Naive thymus-derived CD4-positive, alpha-beta T cell (primary cell): ENCODE data around the gene KLC1. TPM values are rescaled to one million over a fixed set of nuclear protein-coding genes. Genes with fewer than 3 reads are reported as not detected.
A peak's percentile ranks its signal among the peaks of the same experiment; 100 is the strongest.

Source experiments
- ATAC-seq: fragments of 150-1000 bp; cut with Tn5 transposase; 2 replicates; pipeline ENCODE4 v1.10.0; 2021; ENCODE audit warnings: mild to moderate bottlenecking, moderate library complexity
- CTCF ChIA-PET: fragments of 350-600 bp; sonication (Branson Sonifier 250); formaldehyde crosslinking; loops from one replicate; lab custom pipeline; 2021; ENCODE audit warnings: antibody characterized with exemption; lab: Charles Lee
- POLR2A ChIA-PET: fragments of 350-600 bp; sonication (Branson Sonifier 250); formaldehyde crosslinking; loops from one replicate; lab custom pipeline; 2021; ENCODE audit warnings: antibody characterized with exemption, inconsistent platforms; lab: Charles Lee
- DNase-seq, 9 donors: peaks; one replicate each; pipeline versions ENCODE4 v3.0.0 to v3.0.0-alpha.2; 2020 to 2022; ENCODE audit warnings: mixed read lengths in 1 of 9
- H3K27ac ChIP-seq: one replicate; pipeline ENCODE4 v1.7.0; 2013; ENCODE audit warnings: mild to moderate bottlenecking, low read depth, low read length, moderate library complexity
- H3K27me3 ChIP-seq, 2 donors: one replicate each; pipeline ENCODE4 v1.7.0; 2013; ENCODE audit warnings: low read length in 2 of 2, mild to moderate bottlenecking in 2 of 2, moderate library complexity in 2 of 2; ENCODE audit not compliant: control insufficient read depth in 2 of 2, insufficient read depth in 2 of 2
- H3K36me3 ChIP-seq, 3 experiments: 1 replicate in 2 of 3; 2 replicates in 1 of 3; pipeline ENCODE4 v1.7.0; 2013; ENCODE audit warnings: low read length in 3 of 3, mild to moderate bottlenecking in 3 of 3, moderate library complexity in 1 of 3; ENCODE audit not compliant: insufficient read depth in 3 of 3, control insufficient read depth in 2 of 3
- H3K4me1 ChIP-seq, 2 donors: one replicate each; pipeline ENCODE4 v1.7.0; 2013; ENCODE audit warnings: low read length in 2 of 2, mild to moderate bottlenecking in 2 of 2, moderate library complexity in 1 of 2; ENCODE audit not compliant: control insufficient read depth in 2 of 2, insufficient read depth in 2 of 2
- H3K4me3 ChIP-seq: 2 replicates; pipeline ENCODE4 v1.7.0; 2013; ENCODE audit warnings: mild to moderate bottlenecking, low read length
- H3K9me3 ChIP-seq, 3 experiments: 1 replicate in 2 of 3; 2 replicates in 1 of 3; pipeline ENCODE4 v1.7.0; 2013; ENCODE audit warnings: low read length in 3 of 3; ENCODE audit not compliant: control insufficient read depth in 2 of 3
- H3K27ac Mint-ChIP-seq, 9 donors: one replicate each; pipeline ENCODE4 v1.8.0; 2020 to 2022; ENCODE audit warnings: mixed read lengths in 9 of 9, mild to moderate bottlenecking in 8 of 9, moderate library complexity in 5 of 9, inconsistent platforms in 2 of 9
- H3K27me3 Mint-ChIP-seq, 5 donors: one replicate each; pipeline ENCODE4 v1.8.0; 2021 to 2022; ENCODE audit warnings: mixed read lengths in 5 of 5, mild to moderate bottlenecking in 1 of 5
- H3K36me3 Mint-ChIP-seq, 5 donors: one replicate each; pipeline ENCODE4 v1.8.0; 2020 to 2022; ENCODE audit warnings: mixed read lengths in 5 of 5, mild to moderate bottlenecking in 3 of 5, inconsistent platforms in 1 of 5
- H3K4me1 Mint-ChIP-seq, 7 donors: one replicate each; pipeline ENCODE4 v1.8.0; 2020 to 2022; ENCODE audit warnings: mixed read lengths in 7 of 7, mild to moderate bottlenecking in 3 of 7, inconsistent platforms in 1 of 7
- H3K4me3 Mint-ChIP-seq, 10 donors: one replicate each; pipeline ENCODE4 v1.8.0; 2020 to 2022; ENCODE audit warnings: mild to moderate bottlenecking in 10 of 10, mixed read lengths in 10 of 10, moderate library complexity in 6 of 10, inconsistent platforms in 2 of 10
- H3K9me3 Mint-ChIP-seq, 11 donors: one replicate each; pipeline ENCODE4 v1.8.0; 2020 to 2022; ENCODE audit warnings: mixed read lengths in 11 of 11, mild to moderate bottlenecking in 4 of 11, inconsistent platforms in 1 of 11, moderate library complexity in 1 of 11
- intact Hi-C, 2 donors: fragments of 100-400 bp; cut with micrococcal nuclease; formaldehyde crosslinking; loops; one replicate each; pipeline ENCODE4 v1.15.1; 2023
- polyA plus RNA-seq, 2 donors: library from polyadenylated mRNA; unstranded; fragments of 300-500 nt; fragmentation: Illumina TruSeq; gene quantifications; one replicate each; pipeline ENCODE4 v1.2.3, GENCODE V29; 2021
- total RNA-seq, 6 experiments: library from RNA in 5 of 6; stranded (reverse) in 5 of 6; gene quantifications; 1 replicate in 5 of 6; 2 replicates in 1 of 6; pipeline ENCODE4 v1.2.3 and lab custom pipeline; 2021 to 2026

KLC1 gene
- total and polyA plus RNA-seq, 7 experiments from 2014 or later: 65.5 to 268 (median 161) TPM

DNA sequence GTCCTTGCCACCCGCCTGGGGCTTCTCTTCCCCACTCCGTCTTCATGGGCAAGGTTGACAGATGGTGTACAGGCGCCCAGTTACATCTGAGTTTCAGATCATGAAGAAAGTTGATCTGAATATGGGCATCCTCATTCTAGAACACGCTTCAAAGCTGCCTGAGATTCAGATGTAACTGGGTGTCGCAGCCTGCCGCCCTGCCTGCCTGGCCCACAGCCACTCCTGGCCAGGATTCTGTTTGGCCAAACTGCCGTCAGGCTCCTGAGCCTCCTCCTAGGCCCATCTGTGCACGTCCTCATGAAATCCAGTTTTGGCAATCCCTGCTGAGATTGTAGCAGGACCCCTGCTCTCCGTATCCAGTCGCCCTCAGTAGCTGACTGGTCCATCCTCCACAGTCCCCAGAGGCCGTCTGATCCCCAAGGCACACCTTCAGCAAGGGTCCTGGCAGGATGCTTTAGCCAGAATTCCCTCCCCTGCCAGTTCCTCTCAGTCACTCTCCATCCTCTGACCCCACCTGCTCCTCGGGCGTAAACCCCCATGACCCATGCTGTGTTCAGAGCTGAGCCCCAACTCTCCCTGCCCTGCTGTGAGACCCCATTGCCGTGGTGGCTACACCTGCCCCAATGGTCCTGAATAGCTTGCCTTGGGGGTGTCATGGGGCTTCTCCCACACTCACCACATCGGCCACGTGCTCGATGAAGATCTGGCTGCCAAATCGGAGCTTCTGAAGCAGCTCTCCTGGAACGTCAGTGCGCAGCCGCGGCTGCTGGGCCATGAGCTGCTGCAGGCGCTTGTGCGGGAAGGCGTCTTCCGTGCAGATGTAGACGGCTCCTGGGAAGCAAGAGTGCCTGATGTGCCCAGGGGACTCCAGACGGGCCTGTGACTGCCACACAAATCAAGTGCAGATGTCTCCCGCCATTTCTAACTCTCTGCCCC, 73.8 kb downstream of the KLC1 start:
- peak overlapping the region in 4 of 9 donors; percentile 23 to 61 (median 34) for H3K27ac Mint-ChIP-seq
- CTCF ChIA-PET: no interaction called here
- H3K36me3 ChIP-seq: peaks cover 0 to 78% (median 0%) of the 10 kb centered on the region in 3 experiments

DNA sequence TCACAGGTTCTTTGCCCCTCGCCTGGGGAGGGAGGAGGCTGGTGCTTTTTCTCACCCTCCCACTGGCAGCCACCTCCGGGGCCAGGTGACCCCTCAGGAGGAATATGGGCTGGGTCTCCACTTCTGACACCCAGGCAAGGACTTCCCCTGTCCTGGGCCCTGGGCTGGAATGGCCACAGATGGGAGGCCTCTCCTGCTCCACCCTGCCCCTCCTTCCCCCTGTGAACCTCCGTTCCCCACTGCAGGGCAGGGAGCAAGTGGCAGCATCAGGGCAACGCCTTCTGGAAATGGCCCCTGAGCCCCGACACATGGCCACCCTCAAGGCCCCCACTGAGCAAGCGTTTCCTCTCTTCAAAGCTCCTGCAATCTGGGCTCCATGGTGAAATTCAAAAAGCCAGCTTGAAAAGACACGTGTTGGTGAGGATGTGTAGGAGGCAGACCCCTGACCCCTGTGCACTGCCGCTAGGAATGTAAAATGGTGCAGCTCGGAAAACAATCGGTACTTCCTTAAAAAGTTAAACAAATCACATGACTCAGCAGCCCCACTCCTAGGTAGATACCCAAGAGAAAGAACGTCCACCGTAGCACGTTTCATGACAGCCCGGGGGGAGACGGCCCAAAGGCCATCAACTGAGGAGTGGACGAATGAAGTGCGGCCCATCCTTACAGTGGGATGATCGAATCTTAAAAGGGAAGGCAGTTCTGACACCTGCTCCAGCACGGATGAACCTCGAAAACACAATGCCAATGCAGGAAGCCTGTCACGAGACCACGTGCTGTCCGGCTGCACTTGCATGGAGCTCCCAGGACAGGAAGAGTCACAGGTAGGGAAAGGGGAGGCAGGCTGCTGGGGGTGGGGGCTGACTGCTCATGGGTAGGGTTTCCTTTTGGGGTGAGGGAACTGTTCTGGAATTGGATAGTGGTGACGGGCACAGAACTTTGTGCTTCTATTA, 74.7 kb downstream of the KLC1 start:
- Mint-ChIP-seq H3K4me3 (peak overlapping the region in 1 of 10 donors; percentile 40), H3K4me1 (peaks cover 0 to 10% (median 0%) of the 10 kb centered on the region in 7 donors), H3K27me3 (no peaks in the 10 kb centered on the region), H3K9me3 (peaks cover 0 to 2% (median 0%) of the 10 kb centered on the region in 11 donors), H3K27ac (peak overlapping the region in 5 of 9 donors; percentile 3 to 63 (median 49)), H3K36me3 (peaks cover 0 to 8% (median 0%) of the 10 kb centered on the region in 5 donors)
- ChIA-PET CTCF (no interaction called here), POLR2A (no interaction called here)
- H3K27ac ChIP-seq: no peak overlapping the region
- intact Hi-C loops: no loop called here
- H3K4me1 ChIP-seq: no peaks in the 10 kb centered on the region
- H3K36me3 ChIP-seq: peaks cover 0 to 79% (median 0%) of the 10 kb centered on the region in 3 experiments
- DNase-seq (no peak), ATAC-seq (no peak)
- no peaks in the 10 kb centered on the region for H3K27me3 ChIP-seq
- no peaks in the 10 kb centered on the region for H3K9me3 ChIP-seq
- no peak overlapping the region for H3K4me3 ChIP-seq

More for the DNA sequence above, 73.8 kb downstream of the KLC1 start:
- Mint-ChIP-seq H3K9me3 (peaks cover 0 to 2% (median 0%) of the 10 kb centered on the region in 11 donors), H3K4me1 (peaks cover 0 to 10% (median 0%) of the 10 kb centered on the region in 7 donors), H3K4me3 (no peak overlapping the region), H3K27me3 (no peaks in the 10 kb centered on the region), H3K36me3 (peaks cover 0 to 8% (median 0%) of the 10 kb centered on the region in 5 donors)
- Histone ChIP-seq H3K4me3 (no peak overlapping the region), H3K4me1 (no peaks in the 10 kb centered on the region), H3K9me3 (no peaks in the 10 kb centered on the region), H3K27ac (no peak overlapping the region), H3K27me3 (no peaks in the 10 kb centered on the region)
- POLR2A ChIA-PET: no interaction called here
- ATAC-seq: no peak
- intact Hi-C loops: no loop called here
- DNase-seq: no peak

DNA sequence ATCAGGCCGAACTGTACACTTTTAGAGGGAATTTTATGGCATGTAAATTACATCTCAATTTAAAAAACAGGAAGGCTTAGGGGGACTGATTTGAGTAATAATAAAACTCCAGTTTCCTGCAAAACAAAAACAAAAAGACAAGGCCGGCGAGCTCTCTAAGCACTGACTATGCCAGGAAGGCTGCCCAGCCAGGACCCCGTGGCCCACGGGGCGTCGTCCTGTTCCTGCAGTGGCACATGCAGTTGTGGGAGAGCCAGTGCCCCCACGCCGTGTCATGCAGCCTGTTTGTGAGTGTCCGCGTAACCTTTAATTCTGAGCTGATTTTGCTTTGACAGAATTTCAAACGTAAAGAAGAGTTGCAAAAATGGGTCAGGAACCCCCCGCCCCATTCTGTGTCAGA, 75.7 kb downstream of the KLC1 start:
- Mint-ChIP-seq H3K27me3 (no peaks in the 10 kb centered on the region), H3K27ac (peak overlapping the region in 1 of 9 donors; percentile 38), H3K9me3 (peaks cover 0 to 2% (median 0%) of the 10 kb centered on the region in 11 donors), H3K4me3 (no peak overlapping the region), H3K36me3 (peaks cover 0 to 11% (median 0%) of the 10 kb centered on the region in 5 donors), H3K4me1 (peaks cover 0 to 10% (median 0%) of the 10 kb centered on the region in 7 donors)
- ChIA-PET POLR2A (no interaction called here), CTCF (no interaction called here)
- DNase-seq (no peak), ATAC-seq (no peak)
- H3K4me3 ChIP-seq: no peak overlapping the region
- H3K4me1 ChIP-seq: no peaks in the 10 kb centered on the region
- peaks cover 0 to 71% (median 0%) of the 10 kb centered on the region in 3 experiments for H3K36me3 ChIP-seq
- no peak overlapping the region for H3K27ac ChIP-seq
- intact Hi-C loops: no loop called here
- no peaks in the 10 kb centered on the region for H3K9me3 ChIP-seq
- no peaks in the 10 kb centered on the region for H3K27me3 ChIP-seq

DNA sequence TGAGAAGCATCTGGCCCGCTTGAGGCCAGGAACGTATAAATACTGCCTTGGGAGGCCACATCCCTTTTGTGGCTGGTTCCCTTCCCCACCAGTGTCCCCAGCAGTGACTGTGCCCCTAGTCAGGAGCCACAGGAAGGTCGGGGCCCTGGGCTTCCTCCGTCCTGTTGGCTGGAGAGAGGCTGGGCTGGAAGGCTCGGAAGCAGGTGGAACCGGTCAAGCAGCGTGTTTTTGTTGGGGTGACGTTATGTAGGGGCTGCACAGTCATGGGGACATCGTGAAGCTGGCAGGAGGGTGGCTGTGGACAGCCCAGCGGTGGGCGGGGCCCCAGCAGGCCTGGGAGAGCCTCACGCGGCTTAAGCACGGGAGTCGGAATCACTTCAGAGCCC, 76.1 kb downstream of the KLC1 start:
- Mint-ChIP-seq H3K27ac (peak overlapping the region in 2 of 9 donors; percentile 17 to 38), H3K4me1 (peaks cover 0 to 10% (median 0%) of the 10 kb centered on the region in 7 donors), H3K36me3 (peaks cover 0 to 11% (median 0%) of the 10 kb centered on the region in 5 donors), H3K27me3 (no peaks in the 10 kb centered on the region), H3K9me3 (peaks cover 0 to 2% (median 0%) of the 10 kb centered on the region in 11 donors), H3K4me3 (no peak overlapping the region)
- H3K27me3 ChIP-seq: no peaks in the 10 kb centered on the region
- no peak for ATAC-seq
- ChIA-PET POLR2A (no interaction called here), CTCF (no interaction called here)
- H3K4me1 ChIP-seq: no peaks in the 10 kb centered on the region
- H3K4me3 ChIP-seq: no peak overlapping the region
- no peaks in the 10 kb centered on the region for H3K9me3 ChIP-seq
- DNase-seq: no peak
- peaks cover 0 to 67% (median 0%) of the 10 kb centered on the region in 3 experiments for H3K36me3 ChIP-seq
- H3K27ac ChIP-seq: no peak overlapping the region
- intact Hi-C loops: no loop called here

DNA sequence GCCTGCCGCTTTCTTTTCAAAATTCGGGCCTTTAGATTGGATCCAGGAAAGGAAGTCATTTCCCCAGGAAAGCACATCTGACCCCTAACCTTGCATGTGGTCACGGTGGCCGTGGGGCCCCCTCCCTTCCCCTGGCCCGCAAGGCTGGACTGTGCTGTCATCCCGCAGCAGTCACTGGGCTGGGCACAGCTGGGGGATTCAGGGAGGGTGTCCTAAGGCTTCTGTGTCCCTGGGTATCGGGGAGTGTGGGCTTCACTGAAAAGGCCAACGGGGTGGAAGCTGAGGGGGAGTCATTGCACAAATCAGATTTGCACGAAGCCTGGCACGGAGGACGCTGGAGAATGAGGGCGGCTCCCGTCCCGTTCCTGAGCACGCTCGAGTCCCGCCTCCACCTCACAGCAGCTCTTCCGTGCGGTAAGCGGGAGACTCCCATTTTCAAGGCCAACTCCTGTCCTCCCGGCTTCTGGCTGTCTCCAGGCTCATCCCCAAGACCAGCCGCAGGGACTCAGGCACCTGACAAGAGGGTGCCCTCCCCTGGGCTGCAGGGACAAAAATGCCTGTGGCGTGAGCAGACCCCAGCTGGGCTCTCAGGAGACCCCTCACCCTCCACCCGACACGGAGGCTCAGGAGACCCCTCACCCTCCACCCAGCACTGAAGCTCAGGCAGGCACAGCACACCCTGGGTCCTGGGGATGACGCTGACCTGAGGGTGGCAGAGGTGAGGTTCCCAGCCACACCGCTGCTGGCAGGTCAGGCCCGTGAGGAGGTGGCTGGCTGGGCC, 76.7 kb downstream of the KLC1 start:
- no peaks in the 10 kb centered on the region for H3K9me3 ChIP-seq
- H3K4me1 ChIP-seq: no peaks in the 10 kb centered on the region
- no peak for DNase-seq
- H3K27me3 ChIP-seq: no peaks in the 10 kb centered on the region
- Mint-ChIP-seq H3K36me3 (peaks cover 0 to 11% (median 0%) of the 10 kb centered on the region in 5 donors), H3K4me1 (peaks cover 0 to 10% (median 0%) of the 10 kb centered on the region in 7 donors), H3K9me3 (peaks cover 0 to 2% (median 0%) of the 10 kb centered on the region in 11 donors), H3K27me3 (no peaks in the 10 kb centered on the region), H3K27ac (no peak overlapping the region), H3K4me3 (no peak overlapping the region)
- no peak overlapping the region for H3K27ac ChIP-seq
- POLR2A ChIA-PET: no interaction called here
- peaks cover 0 to 61% (median 0%) of the 10 kb centered on the region in 3 experiments for H3K36me3 ChIP-seq
- intact Hi-C loops: no loop called here
- CTCF ChIA-PET: no interaction called here
- no peak overlapping the region for H3K4me3 ChIP-seq
- ATAC-seq: no peak
